Measurements from ENCODE around the gene KCNE4. TPM values are rescaled to one million over a fixed set of nuclear protein-coding genes. Genes with fewer than 3 reads are reported as not detected.

Gene KCNE4
- total and polyA plus RNA-seq, 9 of the 15 experiments (the other 6 are each of a cell fraction or from before 2014, with no cell fraction given): not detected

GRCh38 chr2:223075301-223076270 lies 23.6 kb downstream of the KCNE4 start (continued):
- TF ChIP-seq, protein P1, sequence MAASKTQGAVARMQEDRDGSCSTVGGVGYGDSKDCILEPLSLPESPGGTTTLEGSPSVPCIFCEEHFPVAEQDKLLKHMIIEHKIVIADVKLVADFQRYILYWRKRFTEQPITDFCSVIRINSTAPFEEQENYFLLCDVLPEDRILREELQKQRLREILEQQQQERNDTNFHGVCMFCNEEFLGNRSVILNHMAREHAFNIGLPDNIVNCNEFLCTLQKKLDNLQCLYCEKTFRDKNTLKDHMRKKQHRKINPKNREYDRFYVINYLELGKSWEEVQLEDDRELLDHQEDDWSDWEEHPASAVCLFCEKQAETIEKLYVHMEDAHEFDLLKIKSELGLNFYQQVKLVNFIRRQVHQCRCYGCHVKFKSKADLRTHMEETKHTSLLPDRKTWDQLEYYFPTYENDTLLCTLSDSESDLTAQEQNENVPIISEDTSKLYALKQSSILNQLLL (CRISPR knock-in tag; IDR thresholded peaks at IDR 0.05; ENCODE audit: borderline replicate concordance): no peak
- no peak for TF ChIP-seq PHF20 (IDR thresholded peaks at IDR 0.05; ENCODE audit: partially characterized antibody)
- TF ChIP-seq ARID1B (IDR thresholded peaks at IDR 0.05): no peak
- TF ChIP-seq, protein P2, sequence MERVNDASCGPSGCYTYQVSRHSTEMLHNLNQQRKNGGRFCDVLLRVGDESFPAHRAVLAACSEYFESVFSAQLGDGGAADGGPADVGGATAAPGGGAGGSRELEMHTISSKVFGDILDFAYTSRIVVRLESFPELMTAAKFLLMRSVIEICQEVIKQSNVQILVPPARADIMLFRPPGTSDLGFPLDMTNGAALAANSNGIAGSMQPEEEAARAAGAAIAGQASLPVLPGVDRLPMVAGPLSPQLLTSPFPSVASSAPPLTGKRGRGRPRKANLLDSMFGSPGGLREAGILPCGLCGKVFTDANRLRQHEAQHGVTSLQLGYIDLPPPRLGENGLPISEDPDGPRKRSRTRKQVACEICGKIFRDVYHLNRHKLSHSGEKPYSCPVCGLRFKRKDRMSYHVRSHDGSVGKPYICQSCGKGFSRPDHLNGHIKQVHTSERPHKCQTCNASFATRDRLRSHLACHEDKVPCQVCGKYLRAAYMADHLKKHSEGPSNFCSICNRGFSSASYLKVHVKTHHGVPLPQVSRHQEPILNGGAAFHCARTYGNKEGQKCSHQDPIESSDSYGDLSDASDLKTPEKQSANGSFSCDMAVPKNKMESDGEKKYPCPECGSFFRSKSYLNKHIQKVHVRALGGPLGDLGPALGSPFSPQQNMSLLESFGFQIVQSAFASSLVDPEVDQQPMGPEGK (CRISPR knock-in tag; IDR thresholded peaks at IDR 0.05; ENCODE audit: borderline replicate concordance): no peak
- no peak for TF ChIP-seq ZNF639 (CRISPR knock-in tag; conservative IDR thresholded peaks at IDR 0.05 in 1 of 2, IDR thresholded peaks at IDR 0.05 in 1 of 2)
- TF ChIP-seq JUNB (CRISPR knock-in tag; conservative IDR thresholded peaks at IDR 0.05): no peak
